ENCODE results near the gene FCSK.

DNA sequence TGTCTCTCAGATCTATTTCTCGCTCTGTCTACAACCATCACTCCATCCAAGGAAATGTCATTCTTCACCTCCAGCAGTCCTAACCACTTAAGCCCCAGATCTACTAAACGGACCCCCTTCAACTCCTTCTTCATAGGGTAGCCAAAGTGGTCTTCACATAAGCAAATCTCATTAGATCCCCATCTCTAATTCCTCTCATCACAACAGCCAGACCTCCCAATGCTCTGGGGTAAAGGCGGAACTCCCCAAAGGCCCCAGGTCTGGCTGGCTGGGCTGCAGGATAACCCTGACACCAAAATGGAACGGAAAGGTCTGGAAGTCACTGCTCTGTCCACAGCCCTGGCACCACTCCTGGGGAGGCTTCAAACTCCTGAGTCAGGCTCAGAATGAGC lies 26.6 kb upstream of the FCSK start:
- TF ChIP-seq, protein P1, sequence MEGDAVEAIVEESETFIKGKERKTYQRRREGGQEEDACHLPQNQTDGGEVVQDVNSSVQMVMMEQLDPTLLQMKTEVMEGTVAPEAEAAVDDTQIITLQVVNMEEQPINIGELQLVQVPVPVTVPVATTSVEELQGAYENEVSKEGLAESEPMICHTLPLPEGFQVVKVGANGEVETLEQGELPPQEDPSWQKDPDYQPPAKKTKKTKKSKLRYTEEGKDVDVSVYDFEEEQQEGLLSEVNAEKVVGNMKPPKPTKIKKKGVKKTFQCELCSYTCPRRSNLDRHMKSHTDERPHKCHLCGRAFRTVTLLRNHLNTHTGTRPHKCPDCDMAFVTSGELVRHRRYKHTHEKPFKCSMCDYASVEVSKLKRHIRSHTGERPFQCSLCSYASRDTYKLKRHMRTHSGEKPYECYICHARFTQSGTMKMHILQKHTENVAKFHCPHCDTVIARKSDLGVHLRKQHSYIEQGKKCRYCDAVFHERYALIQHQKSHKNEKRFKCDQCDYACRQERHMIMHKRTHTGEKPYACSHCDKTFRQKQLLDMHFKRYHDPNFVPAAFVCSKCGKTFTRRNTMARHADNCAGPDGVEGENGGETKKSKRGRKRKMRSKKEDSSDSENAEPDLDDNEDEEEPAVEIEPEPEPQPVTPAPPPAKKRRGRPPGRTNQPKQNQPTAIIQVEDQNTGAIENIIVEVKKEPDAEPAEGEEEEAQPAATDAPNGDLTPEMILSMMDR (IDR thresholded peaks at IDR 0.05), result no peak
- TF ChIP-seq EP300 (IDR thresholded peaks at IDR 0.05), result no peak
- no peak for TF ChIP-seq POLR2A (IDR thresholded peaks at IDR 0.05)
- TF ChIP-seq POLR2AphosphoS5 (IDR thresholded peaks at IDR 0.05), result no peak
